ENCODE results near the gene UTP14C. TPM values are rescaled to one million over a fixed set of nuclear protein-coding genes. Genes with fewer than 3 reads are reported as not detected.

The UTP14C gene
- total and polyA plus RNA-seq, 2 experiments from 2014 or later, result 11.4 to 22.9 TPM

GRCh38 chr13:52001120-52001731, 23.3 kb upstream of the UTP14C start:
- H3K36me3 Mint-ChIP-seq (ENCODE audit: low read depth), result peaks cover 2% of the 10 kb centered on the region
- H2AFZ ChIP-seq, result no peak overlapping the region
- H3F3A ChIP-seq (replicated peaks; ENCODE audit: low read depth), result no peaks in the 10 kb centered on the region
- H3K27me3 Mint-ChIP-seq (ENCODE audit: insufficient read depth, low read depth, poor library complexity), result peaks cover 19% of the 10 kb centered on the region
- peaks cover 49% of the 10 kb centered on the region for H3K4me1 Mint-ChIP-seq
- no peaks in the 10 kb centered on the region for H3K9me2 ChIP-seq (ENCODE audit: insufficient read depth)
- peaks cover 2% of the 10 kb centered on the region; the same call in 2 of the 3 replicates for H3K9me3 Mint-ChIP-seq
- DNase-seq (ENCODE audit: low spot score) (peak; percentile 82), ATAC-seq (peak; percentile 52)
- H3K27ac ChIP-seq (ENCODE audit: low read depth), result no peak overlapping the region
- no peak overlapping the region for H3K4me3 ChIP-seq
- no peaks in the 10 kb centered on the region for H3K36me3 ChIP-seq (ENCODE audit: insufficient read depth)
- no peak overlapping the region for H3K27ac Mint-ChIP-seq
- H3K4me2 ChIP-seq, result no peak overlapping the region
- H3K27me3 ChIP-seq (ENCODE audit: insufficient read depth), result no peaks in the 10 kb centered on the region
- peaks cover 26% of the 10 kb centered on the region for H3K4me1 ChIP-seq (ENCODE audit: insufficient read depth)
- no peaks in the 10 kb centered on the region; the same call in 1 of the 2 replicates for H3K79me2 ChIP-seq (replicated peaks; ENCODE audit: insufficient read depth)
- H4K20me1 ChIP-seq (replicated peaks; ENCODE audit: insufficient read depth), result no peaks in the 10 kb centered on the region
- TF ChIP-seq EZH2phosphoT487 (IDR thresholded peaks at IDR 0.05; ENCODE audit: unreplicated experiment) (no peak), JUNB (IDR thresholded peaks at IDR 0.05; ENCODE audit: unreplicated experiment) (no peak), CTCF (conservative IDR thresholded peaks at IDR 0.05; ENCODE audit: low read depth in 2 of 2) (peak; percentile 56 to 69; a peak in 3 of 4 replicates), ZNF331 (CRISPR knock-in tag; IDR thresholded peaks at IDR 0.05; ENCODE audit: low read depth) (no peak), REST (IDR thresholded peaks at IDR 0.05; ENCODE audit: unreplicated experiment) (no peak)
- H3K4me3 Mint-ChIP-seq, result no peak overlapping the region; the same call in 2 of the 3 replicates

- no peak overlapping the region for H3K4me3 ChIP-seq
- Mint-ChIP-seq H3K4me1 (peaks cover 41% of the 10 kb centered on the region), H3K4me3 (no peak overlapping the region), H3K27ac (no peak overlapping the region), H3K36me3 (ENCODE audit: low read depth) (peaks cover 8% of the 10 kb centered on the region), H3K9me3 (peaks cover 4% of the 10 kb centered on the region; the same call in 2 of the 3 replicates), H3K27me3 (ENCODE audit: insufficient read depth, low read depth, poor library complexity) (peaks cover 18% of the 10 kb centered on the region)
- no peaks in the 10 kb centered on the region for H3K27me3 ChIP-seq (ENCODE audit: insufficient read depth)
- no peaks in the 10 kb centered on the region for H3K36me3 ChIP-seq (ENCODE audit: insufficient read depth)
- no peak overlapping the region for H3K27ac ChIP-seq (ENCODE audit: low read depth)
- H4K20me1 ChIP-seq (replicated peaks; ENCODE audit: insufficient read depth), result no peaks in the 10 kb centered on the region
- no peaks in the 10 kb centered on the region for H3F3A ChIP-seq (replicated peaks; ENCODE audit: low read depth)
- H3K79me2 ChIP-seq (replicated peaks; ENCODE audit: insufficient read depth), result no peaks in the 10 kb centered on the region; the same call in 1 of the 2 replicates
- peaks cover 26% of the 10 kb centered on the region for H3K4me1 ChIP-seq (ENCODE audit: insufficient read depth)
- DNase-seq (ENCODE audit: low spot score) (peak; percentile 50), ATAC-seq (peak; percentile 20)
- H2AFZ ChIP-seq, result no peak overlapping the region
- 0 out of 2 replicates have a peak overlapping the region, but pooled peaks have one; percentile 54 for H3K4me2 ChIP-seq
- H3K9me2 ChIP-seq (ENCODE audit: insufficient read depth), result no peaks in the 10 kb centered on the region
- TF ChIP-seq CREB1 (CRISPR knock-in tag; IDR thresholded peaks at IDR 0.05; ENCODE audit: low read depth), result no peak
- no peak for TF ChIP-seq EZH2phosphoT487 (IDR thresholded peaks at IDR 0.05; ENCODE audit: unreplicated experiment)
- TF ChIP-seq STAT1 (IDR thresholded peaks at IDR 0.05; ENCODE audit: unreplicated experiment), result no peak
- TF ChIP-seq ZNF462 (CRISPR knock-in tag; IDR thresholded peaks at IDR 0.05), result no peak
Observed at GRCh38 chr13:52002361-52002760, 22.1 kb upstream of the UTP14C start.
